Ectodermal cell (in vitro differentiated cells): ENCODE measurements around the gene CRADD.

Experiments
- H3K27ac ChIP-seq: 2 replicates; pipeline ENCODE4 v1.7.0; 2013; ENCODE audit warnings: mild to moderate bottlenecking, low read depth, low read length; ENCODE audit not compliant: insufficient read depth, poor library complexity, severe bottlenecking
- H3K27me3 ChIP-seq: 2 replicates; pipeline ENCODE4 v1.7.0; 2013; ENCODE audit warnings: mild to moderate bottlenecking, low read length; ENCODE audit not compliant: insufficient read depth, control insufficient read depth, poor library complexity, severe bottlenecking
- H3K36me3 ChIP-seq: one replicate; pipeline ENCODE4 v1.7.0; 2013; ENCODE audit warnings: low read length; ENCODE audit not compliant: control insufficient read depth, insufficient read depth
- H3K4me1 ChIP-seq: one replicate; pipeline ENCODE4 v1.7.0; 2013; ENCODE audit warnings: low read length; ENCODE audit not compliant: control insufficient read depth, insufficient read depth
- H3K4me3 ChIP-seq: 2 replicates; pipeline ENCODE4 v1.7.0; 2013; ENCODE audit warnings: low read depth, low read length, control low read depth; ENCODE audit not compliant: insufficient read depth
- H3K9me3 ChIP-seq: 2 replicates; pipeline ENCODE4 v1.7.0; 2013; ENCODE audit warnings: mild to moderate bottlenecking, low read length, moderate library complexity; ENCODE audit not compliant: control insufficient read depth
- WGBS, 2 experiments: methylation state at CpG; one replicate each; pipeline ENCODE4 v1.1.7; 2013; ENCODE audit warnings: missing lambda C conversion rate in 2 of 2; 5-methylcytosine and 5-hydroxymethylcytosine counted together

Gene CRADD

GRCh38 chr12:93889516-93890212 lies 212.5 kb downstream of the CRADD start:
- Histone ChIP-seq H3K4me3 (no peak overlapping the region), H3K36me3 (no peaks in the 10 kb centered on the region), H3K27me3 (no peaks in the 10 kb centered on the region), H3K9me3 (no peaks in the 10 kb centered on the region), H3K27ac (no peak overlapping the region), H3K4me1 (peaks cover 4% of the 10 kb centered on the region)
- WGBS, 2 experiments = 94 to 96% methylated on average over 9 of the region's 9 CpGs

GRCh38 chr12:93892423-93893268 lies 215.5 kb downstream of the CRADD start:
- Histone ChIP-seq H3K4me1 (peaks cover 4% of the 10 kb centered on the region), H3K4me3 (no peak overlapping the region), H3K9me3 (no peaks in the 10 kb centered on the region), H3K27me3 (no peaks in the 10 kb centered on the region), H3K27ac (peak overlapping the region; percentile 39), H3K36me3 (no peaks in the 10 kb centered on the region)
- WGBS, 2 experiments = 49 to 53% methylated on average over 14 of the region's 14 CpGs

GRCh38 chr12:93894391-93895088 lies 217.4 kb downstream of the CRADD start:
- H3K9me3 ChIP-seq = no peaks in the 10 kb centered on the region
- no peak overlapping the region for H3K27ac ChIP-seq
- peaks cover 4% of the 10 kb centered on the region for H3K4me1 ChIP-seq
- 92 to 93% methylated on average over 17 of the region's 17 CpGs for WGBS, 2 experiments
- H3K4me3 ChIP-seq = no peak overlapping the region
- no peaks in the 10 kb centered on the region for H3K36me3 ChIP-seq
- no peaks in the 10 kb centered on the region for H3K27me3 ChIP-seq

GRCh38 chr12:93895089-93895445 lies 217.9 kb downstream of the CRADD start:
- no peaks in the 10 kb centered on the region for H3K27me3 ChIP-seq
- no peak overlapping the region for H3K27ac ChIP-seq
- H3K9me3 ChIP-seq = no peaks in the 10 kb centered on the region
- no peak overlapping the region for H3K4me3 ChIP-seq
- 83 to 86% methylated on average over 6 of the region's 6 CpGs for WGBS, 2 experiments
- H3K36me3 ChIP-seq = no peaks in the 10 kb centered on the region
- peaks cover 4% of the 10 kb centered on the region for H3K4me1 ChIP-seq

- Histone ChIP-seq H3K4me1 (peaks cover 4% of the 10 kb centered on the region), H3K27ac (no peak overlapping the region), H3K4me3 (no peak overlapping the region), H3K9me3 (no peaks in the 10 kb centered on the region), H3K36me3 (no peaks in the 10 kb centered on the region), H3K27me3 (no peaks in the 10 kb centered on the region)
- 92 to 97% methylated on average over 1 of the region's 1 CpG for WGBS, 2 experiments
Observed at GRCh38 chr12:93896427-93896826, 219.3 kb downstream of the CRADD start.

GRCh38 chr12:93896952-93897351 lies 219.8 kb downstream of the CRADD start:
- Histone ChIP-seq H3K9me3 (no peaks in the 10 kb centered on the region), H3K27ac (no peak overlapping the region), H3K4me3 (no peak overlapping the region), H3K4me1 (peaks cover 4% of the 10 kb centered on the region), H3K36me3 (no peaks in the 10 kb centered on the region), H3K27me3 (no peaks in the 10 kb centered on the region)
- 83 to 85% methylated on average over 6 of the region's 6 CpGs for WGBS, 2 experiments

GRCh38 chr12:93901739-93902138 lies 224.6 kb downstream of the CRADD start:
- H3K27me3 ChIP-seq = no peaks in the 10 kb centered on the region
- no peaks in the 10 kb centered on the region for H3K36me3 ChIP-seq
- no peaks in the 10 kb centered on the region for H3K9me3 ChIP-seq
- H3K4me1 ChIP-seq = no peaks in the 10 kb centered on the region
- H3K27ac ChIP-seq = no peak overlapping the region
- no peak overlapping the region for H3K4me3 ChIP-seq
- 95 to 98% methylated on average over 3 of the region's 3 CpGs for WGBS, 2 experiments

GRCh38 chr12:93902192-93902591 lies 225.0 kb downstream of the CRADD start:
- Histone ChIP-seq H3K4me1 (no peaks in the 10 kb centered on the region), H3K36me3 (no peaks in the 10 kb centered on the region), H3K27ac (no peak overlapping the region), H3K27me3 (no peaks in the 10 kb centered on the region), H3K4me3 (no peak overlapping the region), H3K9me3 (no peaks in the 10 kb centered on the region)
- WGBS, 2 experiments = 95 to 98% methylated on average over 4 of the region's 4 CpGs

GRCh38 chr12:93902736-93903562 lies 225.8 kb downstream of the CRADD start:
- Histone ChIP-seq H3K27me3 (no peaks in the 10 kb centered on the region), H3K27ac (no peak overlapping the region), H3K9me3 (no peaks in the 10 kb centered on the region), H3K36me3 (no peaks in the 10 kb centered on the region), H3K4me1 (no peaks in the 10 kb centered on the region), H3K4me3 (no peak overlapping the region)
- WGBS, 2 experiments = 78 to 94% methylated on average over 5 of the region's 5 CpGs
